Measurements from ENCODE around the gene NOL3. TPM values are rescaled to one million over a fixed set of nuclear protein-coding genes. Genes with fewer than 3 reads are reported as not detected.

Gene NOL3
- total and polyA plus RNA-seq, 2 of the 13 experiments (the other 11 are each of a cell fraction or from before 2014, with no cell fraction given): 5.7 to 20.5 TPM

GRCh38 chr16:67150833-67151396 is 19.4 kb upstream of the NOL3 start, which contains the start of gene B3GNT9 (continued):
- TF ChIP-seq ZC3H13 (CRISPR knock-in tag; IDR thresholded peaks at IDR 0.05) (peak; percentile 98), FOXK2 (IDR thresholded peaks at IDR 0.05) (no peak), ZFY (CRISPR knock-in tag; IDR thresholded peaks at IDR 0.05) (peak; percentile 80), EP300 (IDR thresholded peaks at IDR 0.05; ENCODE audit: low read depth in 2 of 2, low read length in 2 of 2) (peak in 1 of 2 experiments; percentile 33; a peak in 1 of 4 replicates), EP300 (CRISPR knock-in tag; IDR thresholded peaks at IDR 0.05; ENCODE audit: borderline replicate concordance) (no peak), ZNF674 (CRISPR knock-in tag; IDR thresholded peaks at IDR 0.05; ENCODE audit: low read depth) (no peak), ZNF782 (CRISPR knock-in tag; IDR thresholded peaks at IDR 0.05; ENCODE audit: borderline replicate concordance) (no peak), BRF2 (CRISPR knock-in tag; IDR thresholded peaks at IDR 0.05) (0 out of 2 replicates have a peak, but pooled peaks have one; percentile 20), ZNF136 (CRISPR knock-in tag; IDR thresholded peaks at IDR 0.05; ENCODE audit: low read depth) (no peak), ZNF615 (CRISPR knock-in tag; IDR thresholded peaks at IDR 0.05; ENCODE audit: borderline replicate concordance) (no peak), ZFP62 (CRISPR knock-in tag; IDR thresholded peaks at IDR 0.05) (no peak), SMAD9 (CRISPR knock-in tag; IDR thresholded peaks at IDR 0.05) (no peak), SOX6 (IDR thresholded peaks at IDR 0.05) (no peak), SOX6 (CRISPR knock-in tag; IDR thresholded peaks at IDR 0.05) (peak; percentile 38), FOXP1 (IDR thresholded peaks at IDR 0.05) (no peak), FOXP1 (CRISPR knock-in tag; IDR thresholded peaks at IDR 0.05) (no peak), CCAR2 (optimal IDR thresholded peaks at IDR 0.05; ENCODE audit: low read depth, low read length) (no peak), ZNF205 (CRISPR knock-in tag; IDR thresholded peaks at IDR 0.05) (no peak), ZNF567 (CRISPR knock-in tag; IDR thresholded peaks at IDR 0.05; ENCODE audit: borderline replicate concordance) (peak; percentile 70; the same call in 1 of the 2 replicates), XRCC5 (optimal IDR thresholded peaks at IDR 0.05; ENCODE audit: low read length) (no peak), HOXA9 (CRISPR knock-in tag; IDR thresholded peaks at IDR 0.05; ENCODE audit: borderline replicate concordance) (no peak), ZNF33A (CRISPR knock-in tag; IDR thresholded peaks at IDR 0.05; ENCODE audit: borderline replicate concordance) (no peak), ZNF883 (CRISPR knock-in tag; IDR thresholded peaks at IDR 0.05; ENCODE audit: not compliant biosample characterization) (no peak), PAF1 (CRISPR knock-in tag; IDR thresholded peaks at IDR 0.05) (no peak)
- TF ChIP-seq, protein P1, sequence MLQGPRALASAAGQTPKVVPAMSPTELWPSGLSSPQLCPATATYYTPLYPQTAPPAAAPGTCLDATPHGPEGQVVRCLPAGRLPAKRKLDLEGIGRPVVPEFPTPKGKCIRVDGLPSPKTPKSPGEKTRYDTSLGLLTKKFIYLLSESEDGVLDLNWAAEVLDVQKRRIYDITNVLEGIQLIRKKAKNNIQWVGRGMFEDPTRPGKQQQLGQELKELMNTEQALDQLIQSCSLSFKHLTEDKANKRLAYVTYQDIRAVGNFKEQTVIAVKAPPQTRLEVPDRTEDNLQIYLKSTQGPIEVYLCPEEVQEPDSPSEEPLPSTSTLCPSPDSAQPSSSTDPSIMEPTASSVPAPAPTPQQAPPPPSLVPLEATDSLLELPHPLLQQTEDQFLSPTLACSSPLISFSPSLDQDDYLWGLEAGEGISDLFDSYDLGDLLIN (CRISPR knock-in tag; IDR thresholded peaks at IDR 0.05; ENCODE audit: borderline replicate concordance): no peak
